ENCODE results near the gene FMN1. TPM values are rescaled to one million over a fixed set of nuclear protein-coding genes. Genes with fewer than 3 reads are reported as not detected.

FMN1 gene
- total RNA-seq, 1 experiment from 2014 or later = 3.9 TPM

DNA sequence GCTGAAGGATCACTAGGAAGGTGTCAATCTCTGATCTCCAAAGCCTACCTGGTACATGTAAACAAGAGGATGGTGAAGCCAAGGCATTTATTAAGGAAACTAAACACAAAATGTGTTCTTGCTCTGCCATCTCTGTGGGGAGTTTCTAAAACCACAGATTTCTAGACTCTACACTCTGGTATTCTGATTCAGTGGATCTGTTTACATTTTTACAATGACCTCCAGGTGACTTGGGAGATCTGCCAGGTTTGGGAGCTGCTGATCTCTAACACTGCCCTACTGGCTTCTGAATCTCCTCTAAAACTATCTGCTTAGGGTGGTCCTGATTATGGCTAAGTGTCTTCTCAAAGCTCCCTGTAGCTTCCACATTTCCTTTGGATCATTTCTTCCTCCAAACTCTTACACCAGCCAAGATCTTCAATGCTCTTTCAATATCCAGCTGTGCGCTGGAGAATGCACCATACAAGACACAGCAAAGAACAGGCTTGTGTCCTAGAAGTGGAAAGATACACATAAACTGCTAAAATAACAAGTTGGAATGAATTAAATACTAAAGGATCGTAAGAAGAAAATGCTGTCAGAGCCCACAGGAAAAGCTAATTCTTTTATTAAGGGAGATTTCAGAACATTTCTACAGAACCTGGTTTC lies 404.0 kb downstream of the FMN1 start:
- in situ Hi-C loops (cut with HindIII; ENCODE audit: low pct_unique_long_range_greater_than_20kb, low sequenced_read_pairs) (no loop called here), intact Hi-C loops (cut with micrococcal nuclease; ENCODE audit: unreplicated experiment) (no loop called here)
- no peaks in the 10 kb centered on the region for H3K27me3 ChIP-seq (ENCODE audit: control insufficient read depth, insufficient read depth, low read length)
- TF ChIP-seq, protein P1, sequence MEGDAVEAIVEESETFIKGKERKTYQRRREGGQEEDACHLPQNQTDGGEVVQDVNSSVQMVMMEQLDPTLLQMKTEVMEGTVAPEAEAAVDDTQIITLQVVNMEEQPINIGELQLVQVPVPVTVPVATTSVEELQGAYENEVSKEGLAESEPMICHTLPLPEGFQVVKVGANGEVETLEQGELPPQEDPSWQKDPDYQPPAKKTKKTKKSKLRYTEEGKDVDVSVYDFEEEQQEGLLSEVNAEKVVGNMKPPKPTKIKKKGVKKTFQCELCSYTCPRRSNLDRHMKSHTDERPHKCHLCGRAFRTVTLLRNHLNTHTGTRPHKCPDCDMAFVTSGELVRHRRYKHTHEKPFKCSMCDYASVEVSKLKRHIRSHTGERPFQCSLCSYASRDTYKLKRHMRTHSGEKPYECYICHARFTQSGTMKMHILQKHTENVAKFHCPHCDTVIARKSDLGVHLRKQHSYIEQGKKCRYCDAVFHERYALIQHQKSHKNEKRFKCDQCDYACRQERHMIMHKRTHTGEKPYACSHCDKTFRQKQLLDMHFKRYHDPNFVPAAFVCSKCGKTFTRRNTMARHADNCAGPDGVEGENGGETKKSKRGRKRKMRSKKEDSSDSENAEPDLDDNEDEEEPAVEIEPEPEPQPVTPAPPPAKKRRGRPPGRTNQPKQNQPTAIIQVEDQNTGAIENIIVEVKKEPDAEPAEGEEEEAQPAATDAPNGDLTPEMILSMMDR (IDR thresholded peaks at IDR 0.05) = no peak
- no peak for TF ChIP-seq TCF7L2 (IDR thresholded peaks at IDR 0.05; ENCODE audit: low read depth, low read length)
- TF ChIP-seq SIN3A (IDR thresholded peaks at IDR 0.05; ENCODE audit: borderline replicate concordance, insufficient read depth, low read depth, low read length) = no peak
- TF ChIP-seq, protein P2, sequence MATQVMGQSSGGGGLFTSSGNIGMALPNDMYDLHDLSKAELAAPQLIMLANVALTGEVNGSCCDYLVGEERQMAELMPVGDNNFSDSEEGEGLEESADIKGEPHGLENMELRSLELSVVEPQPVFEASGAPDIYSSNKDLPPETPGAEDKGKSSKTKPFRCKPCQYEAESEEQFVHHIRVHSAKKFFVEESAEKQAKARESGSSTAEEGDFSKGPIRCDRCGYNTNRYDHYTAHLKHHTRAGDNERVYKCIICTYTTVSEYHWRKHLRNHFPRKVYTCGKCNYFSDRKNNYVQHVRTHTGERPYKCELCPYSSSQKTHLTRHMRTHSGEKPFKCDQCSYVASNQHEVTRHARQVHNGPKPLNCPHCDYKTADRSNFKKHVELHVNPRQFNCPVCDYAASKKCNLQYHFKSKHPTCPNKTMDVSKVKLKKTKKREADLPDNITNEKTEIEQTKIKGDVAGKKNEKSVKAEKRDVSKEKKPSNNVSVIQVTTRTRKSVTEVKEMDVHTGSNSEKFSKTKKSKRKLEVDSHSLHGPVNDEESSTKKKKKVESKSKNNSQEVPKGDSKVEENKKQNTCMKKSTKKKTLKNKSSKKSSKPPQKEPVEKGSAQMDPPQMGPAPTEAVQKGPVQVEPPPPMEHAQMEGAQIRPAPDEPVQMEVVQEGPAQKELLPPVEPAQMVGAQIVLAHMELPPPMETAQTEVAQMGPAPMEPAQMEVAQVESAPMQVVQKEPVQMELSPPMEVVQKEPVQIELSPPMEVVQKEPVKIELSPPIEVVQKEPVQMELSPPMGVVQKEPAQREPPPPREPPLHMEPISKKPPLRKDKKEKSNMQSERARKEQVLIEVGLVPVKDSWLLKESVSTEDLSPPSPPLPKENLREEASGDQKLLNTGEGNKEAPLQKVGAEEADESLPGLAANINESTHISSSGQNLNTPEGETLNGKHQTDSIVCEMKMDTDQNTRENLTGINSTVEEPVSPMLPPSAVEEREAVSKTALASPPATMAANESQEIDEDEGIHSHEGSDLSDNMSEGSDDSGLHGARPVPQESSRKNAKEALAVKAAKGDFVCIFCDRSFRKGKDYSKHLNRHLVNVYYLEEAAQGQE (IDR thresholded peaks at IDR 0.05; ENCODE audit: insufficient read depth in 1 of 2, low read depth in 2 of 2, low read length in 1 of 2) = no peak
- TF ChIP-seq POLR2AphosphoS5 (IDR thresholded peaks at IDR 0.05; ENCODE audit: low read depth, low read length) = no peak
- no peaks in the 10 kb centered on the region for H3K4me1 ChIP-seq (ENCODE audit: control insufficient read depth, insufficient read depth, low read length)
- DNase-seq (ENCODE audit: low read depth, low spot score) (no peak), ATAC-seq (no peak)
- H3K27ac ChIP-seq (ENCODE audit: low read length) = no peak overlapping the region
- BruUV-seq (replicated peaks) = no TSS peak
- H3K36me3 ChIP-seq (ENCODE audit: control insufficient read depth, insufficient read depth, low read length) = no peaks in the 10 kb centered on the region
- no peaks in the 10 kb centered on the region for H3K9me3 ChIP-seq (ENCODE audit: control insufficient read depth, insufficient read depth, low read depth, low read length)
- ChIA-PET POLR2A (no interaction called here), CTCF (no interaction called here)
- H3K4me3 ChIP-seq (ENCODE audit: low read depth in 2 of 2, low read length in 2 of 2) = no peak overlapping the region

DNA sequence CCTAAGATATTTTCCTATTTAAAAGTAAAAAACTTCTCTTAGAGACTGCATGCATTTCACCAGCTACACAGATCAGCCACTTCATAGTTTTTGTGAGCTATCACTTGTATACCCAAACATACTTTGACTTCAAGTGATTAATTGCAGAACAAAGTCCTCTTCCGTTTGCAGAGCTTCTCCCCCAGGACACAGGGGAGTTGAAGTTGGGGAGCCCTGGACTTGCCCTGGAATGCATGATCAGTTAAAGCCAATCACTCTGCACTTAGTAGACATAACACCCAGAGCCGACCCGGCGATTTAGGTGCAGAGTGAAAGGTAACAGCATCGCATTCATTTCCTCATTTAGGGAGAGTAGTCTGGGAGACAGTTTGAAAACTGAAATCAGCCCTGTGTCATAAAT lies 406.6 kb downstream of the FMN1 start:
- BruUV-seq (replicated peaks) = no TSS peak
- no peaks in the 10 kb centered on the region for H3K27me3 ChIP-seq (ENCODE audit: control insufficient read depth, insufficient read depth, low read length)
- POLR2A ChIA-PET = no interaction called here

More for the DNA sequence above, 406.6 kb downstream of the FMN1 start:
- Histone ChIP-seq H3K4me3 (ENCODE audit: low read depth in 2 of 2, low read length in 2 of 2) (no peak overlapping the region), H3K4me1 (ENCODE audit: control insufficient read depth, insufficient read depth, low read length) (no peaks in the 10 kb centered on the region), H3K36me3 (ENCODE audit: control insufficient read depth, insufficient read depth, low read length) (no peaks in the 10 kb centered on the region), H3K9me3 (ENCODE audit: control insufficient read depth, insufficient read depth, low read depth, low read length) (no peaks in the 10 kb centered on the region), H3K27ac (ENCODE audit: low read length) (no peak overlapping the region)
- in situ Hi-C loops (cut with HindIII; ENCODE audit: low pct_unique_long_range_greater_than_20kb, low sequenced_read_pairs) = no loop called here
- no peak for DNase-seq (ENCODE audit: low read depth, low spot score)
- TF ChIP-seq POLR2AphosphoS5 (IDR thresholded peaks at IDR 0.05; ENCODE audit: low read depth, low read length) (no peak), TCF7L2 (IDR thresholded peaks at IDR 0.05; ENCODE audit: low read depth, low read length) (no peak), SIN3A (IDR thresholded peaks at IDR 0.05; ENCODE audit: borderline replicate concordance, insufficient read depth, low read depth, low read length) (no peak)
- TF ChIP-seq, protein P1 (IDR thresholded peaks at IDR 0.05) = no peak
- no peak for ATAC-seq
- intact Hi-C loops (cut with micrococcal nuclease; ENCODE audit: unreplicated experiment) = no loop called here
- CTCF ChIA-PET = no interaction called here
